SK-N-SH treated with all-trans-retinoic acid at 6 μM for 48 hours (cell line): ENCODE results near the gene UTS2R.

Experiments used
- RARB ChIP-seq: fragments of 250-450 bp; sonication (Bioruptor Pico); IDR thresholded peaks from 2 replicates; pipeline ENCODE4 v1.8.0; 2021; ENCODE audit warnings: mild to moderate bottlenecking, moderate library complexity
- TOX ChIP-seq: fragments of 250-450 bp; sonication (Bioruptor Pico); IDR thresholded peaks from 2 replicates; pipeline ENCODE4 v1.8.0; 2021; ENCODE audit warnings: mild to moderate bottlenecking, moderate library complexity, borderline replicate concordance

- TF ChIP-seq RARB (CRISPR knock-in tag): no peak
- no peak for TF ChIP-seq TOX (CRISPR knock-in tag)
Measured at GRCh38 chr17:82346342-82347300, 24.9 kb upstream of the UTS2R start.
